Gastrocnemius medialis (tissue), 4 donors: ENCODE results near the gene MCMBP.

ENCODE experiments used
- CTCF ChIP-seq, 5 experiments: fragments of 450-650 bp in 3 of 5; fragments of 200-600 bp in 2 of 5; sonication (generic) in 2 of 5; IDR thresholded peaks in 4 of 5; conservative IDR thresholded peaks in 1 of 5; 1 replicate in 4 of 5; 2 replicates in 1 of 5; pipeline ENCODE4 v1.5.1; 2016 to 2019; ENCODE audit warnings: antibody characterized with exemption in 5 of 5, mild to moderate bottlenecking in 3 of 5, moderate library complexity in 3 of 5
- POLR2A ChIP-seq, 2 donors: fragments of 450-650 bp; IDR thresholded peaks; one replicate each; pipeline ENCODE4 v1.6.1; 2017; ENCODE audit warnings: antibody characterized with exemption in 2 of 2, mild to moderate bottlenecking in 2 of 2, moderate library complexity in 2 of 2

- TF ChIP-seq CTCF (IDR thresholded peaks at IDR 0.05 in 4 of 5, conservative IDR thresholded peaks at IDR 0.05 in 1 of 5): no peak
- no peak for TF ChIP-seq POLR2A (IDR thresholded peaks at IDR 0.05)
These were observed 60.0 kb downstream of the MCMBP start for GRCh38 chr10:119812684-119813083.
